NCI-H748 treated with DMSO at 0.1 percent for 48 hours (cell line): ENCODE data around the gene LINGO3.
"Not testable (repeated sequence)": the region's sequence is repeated elsewhere in the genome, so short reads cannot be mapped to it uniquely, and the experiment has no call there.

Experiments
- DNase-seq: peaks from one replicate; lab custom pipeline; 2025; lab: John Stamatoyannopoulos, UW

LINGO3 gene

DNA sequence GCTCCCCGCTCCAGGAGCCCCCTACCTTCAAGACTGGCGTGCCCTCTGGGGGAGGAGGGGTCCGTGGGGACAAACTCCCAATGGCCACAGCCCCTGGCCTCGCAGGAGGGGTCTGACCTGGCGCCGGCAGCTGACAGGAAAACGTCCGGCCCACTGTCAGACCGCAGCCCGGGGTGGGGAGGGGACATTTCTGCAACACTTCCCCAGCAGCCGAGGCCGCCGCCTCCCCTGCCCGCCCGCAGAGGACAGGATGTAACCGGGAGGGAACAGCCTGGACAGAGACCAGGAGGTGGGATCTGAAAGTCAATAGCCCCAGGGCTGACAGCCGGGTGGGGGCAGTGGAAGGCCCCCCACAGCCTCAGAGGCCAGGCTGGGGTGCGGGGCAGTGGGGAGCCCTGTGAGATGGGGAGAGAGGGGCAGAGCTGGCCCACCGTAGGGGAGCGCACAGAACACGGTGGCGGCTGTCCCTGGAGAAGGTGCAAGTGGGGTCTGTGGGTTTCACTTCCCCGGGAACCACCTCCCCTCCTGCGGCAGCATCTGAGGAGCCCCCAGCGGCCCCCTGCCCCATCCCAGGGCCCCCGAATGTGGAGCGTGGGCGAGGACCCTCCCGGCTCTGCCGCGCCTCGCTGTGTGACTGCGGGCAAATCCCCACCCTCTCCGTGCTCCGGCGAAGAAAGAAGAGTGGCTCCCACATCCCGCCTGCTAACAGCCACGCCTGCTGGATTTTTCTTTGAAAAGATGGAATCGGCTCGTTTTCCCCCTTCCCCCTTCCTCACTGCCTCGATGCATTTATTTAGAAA is 25.7 kb downstream of the LINGO3 start, which contains the start of gene PEAK3:
PEAK3 (minus strand) TSS at position 114 of the 800 bp plus-strand sequence. CDS start 1,244 bp downstream, outside the sequence.
- DNase-seq, result no peak

DNA sequence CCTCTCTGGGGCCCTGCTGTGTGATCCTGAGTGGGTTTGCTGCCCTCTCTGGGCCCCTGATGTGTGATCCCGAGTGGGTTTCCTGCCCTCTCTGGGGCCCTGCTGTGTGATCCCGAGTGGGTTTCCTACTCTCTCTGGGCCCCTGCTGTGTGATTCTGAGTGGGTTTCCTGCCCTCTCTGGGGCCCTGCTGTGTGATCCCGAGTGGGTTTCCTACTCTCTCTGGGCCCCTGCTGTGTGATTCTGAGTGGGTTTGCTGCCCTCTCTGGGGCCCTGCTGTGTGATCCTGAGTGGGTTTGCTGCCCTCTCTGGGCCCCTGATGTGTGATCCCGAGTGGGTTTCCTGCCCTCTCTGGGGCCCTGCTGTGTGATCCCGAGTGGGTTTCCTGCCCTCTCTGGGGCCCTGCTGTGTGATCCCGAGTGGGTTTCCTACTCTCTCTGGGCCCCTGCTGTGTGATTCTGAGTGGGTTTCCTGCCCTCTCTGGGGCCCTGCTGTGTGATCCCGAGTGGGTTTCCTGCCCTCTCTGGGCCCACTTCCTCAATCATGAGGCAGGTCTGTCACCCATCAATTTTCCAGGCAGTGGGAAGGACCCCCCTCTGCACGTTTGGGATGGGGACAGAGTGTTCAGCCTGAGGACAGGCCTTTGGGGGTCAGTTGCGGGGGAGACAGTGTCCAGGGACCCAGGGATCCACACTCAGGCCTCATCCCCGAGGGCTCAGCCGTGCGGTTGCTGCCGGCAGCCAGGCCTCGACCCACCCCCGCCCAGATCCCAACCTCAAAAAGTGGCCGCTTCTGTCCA is 26.5 kb downstream of the LINGO3 start:
- DNase-seq, result not testable (repeated sequence)

DNA sequence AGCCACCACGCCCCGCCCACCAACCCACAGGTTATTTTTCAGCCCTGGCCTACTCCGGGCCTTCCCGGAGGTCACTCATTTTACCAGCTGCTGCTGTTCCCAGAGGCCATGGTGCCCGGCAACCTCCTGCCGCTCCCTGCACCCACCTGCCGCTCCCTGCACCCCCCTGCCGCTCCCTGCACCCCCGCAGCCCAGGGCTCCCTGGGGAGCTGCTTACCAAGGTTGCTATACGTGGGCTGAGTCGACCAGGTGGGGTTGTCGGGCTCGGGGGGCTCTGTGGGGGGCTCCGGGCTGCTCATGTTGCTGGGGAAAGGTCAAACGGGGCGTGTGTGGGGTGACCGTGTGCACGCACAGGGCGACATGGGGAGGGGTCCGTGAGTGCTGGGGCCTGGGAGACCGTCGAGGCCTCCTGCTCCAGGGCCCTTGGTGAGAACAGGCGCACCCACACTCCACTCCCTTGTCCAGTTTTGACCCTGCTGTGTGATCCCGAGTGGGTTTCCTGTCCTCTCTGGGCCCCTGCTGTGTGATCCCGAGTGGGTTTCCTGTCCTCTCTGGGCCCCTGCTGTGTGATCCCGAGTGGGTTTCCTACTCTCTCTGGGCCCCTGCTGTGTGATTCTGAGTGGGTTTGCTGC is 27.2 kb downstream of the LINGO3 start:
- no peak for DNase-seq

DNA sequence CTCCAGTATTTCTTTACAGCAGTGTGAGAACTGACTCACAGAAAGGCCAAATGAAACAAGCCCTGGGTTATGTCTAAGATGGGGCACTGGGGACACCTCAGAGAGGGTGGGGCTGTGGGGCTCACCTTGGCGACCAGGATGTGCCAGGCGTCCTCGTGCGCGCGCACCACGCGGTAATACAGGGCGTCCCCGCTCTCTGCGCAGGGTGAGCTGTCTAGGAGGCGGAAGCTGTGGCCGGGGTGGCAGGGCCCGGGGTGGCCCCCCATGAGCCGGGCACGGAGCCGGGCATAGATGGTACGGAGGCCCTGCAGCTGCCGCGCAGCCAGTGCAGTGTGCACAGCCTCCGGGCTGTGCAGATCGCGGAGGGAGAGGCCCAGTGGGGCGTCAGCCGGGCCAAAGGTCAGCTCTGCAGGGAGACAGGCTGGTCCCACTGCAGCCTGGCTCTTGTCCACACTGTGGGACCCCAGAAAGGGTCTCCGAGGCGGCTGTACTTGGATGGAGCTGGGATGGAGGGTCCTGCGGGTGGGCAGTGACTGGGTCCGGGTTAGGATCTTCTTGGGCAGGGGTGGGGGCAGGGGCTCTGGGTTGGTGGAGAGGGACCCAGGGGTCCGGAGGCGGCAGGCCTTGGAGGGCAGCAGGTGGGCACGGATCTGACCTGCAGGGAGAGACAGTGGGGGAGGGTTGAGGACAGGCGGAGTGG is 29.3 kb downstream of the LINGO3 start:
- no peak for DNase-seq

DNA sequence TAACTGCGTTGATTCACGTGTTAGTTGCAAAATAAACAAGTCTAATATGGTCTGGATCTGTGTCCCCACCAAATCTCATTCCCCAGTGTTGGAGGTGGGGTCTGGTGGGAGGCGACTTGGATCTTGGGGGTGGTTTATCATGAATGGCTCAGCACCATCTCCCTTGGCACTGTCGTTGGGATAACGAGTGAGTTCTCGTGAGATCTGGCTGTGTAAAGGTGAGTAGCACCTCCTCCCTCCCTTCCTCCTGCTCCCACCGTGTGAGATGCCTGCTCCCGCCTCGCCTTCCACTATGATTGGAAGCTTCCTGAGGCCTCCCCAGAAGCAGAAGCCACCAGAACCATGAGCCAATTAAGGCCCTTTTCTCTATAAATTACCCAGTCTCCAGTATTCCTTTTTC is 30.8 kb downstream of the LINGO3 start:
- DNase-seq, result no peak

DNA sequence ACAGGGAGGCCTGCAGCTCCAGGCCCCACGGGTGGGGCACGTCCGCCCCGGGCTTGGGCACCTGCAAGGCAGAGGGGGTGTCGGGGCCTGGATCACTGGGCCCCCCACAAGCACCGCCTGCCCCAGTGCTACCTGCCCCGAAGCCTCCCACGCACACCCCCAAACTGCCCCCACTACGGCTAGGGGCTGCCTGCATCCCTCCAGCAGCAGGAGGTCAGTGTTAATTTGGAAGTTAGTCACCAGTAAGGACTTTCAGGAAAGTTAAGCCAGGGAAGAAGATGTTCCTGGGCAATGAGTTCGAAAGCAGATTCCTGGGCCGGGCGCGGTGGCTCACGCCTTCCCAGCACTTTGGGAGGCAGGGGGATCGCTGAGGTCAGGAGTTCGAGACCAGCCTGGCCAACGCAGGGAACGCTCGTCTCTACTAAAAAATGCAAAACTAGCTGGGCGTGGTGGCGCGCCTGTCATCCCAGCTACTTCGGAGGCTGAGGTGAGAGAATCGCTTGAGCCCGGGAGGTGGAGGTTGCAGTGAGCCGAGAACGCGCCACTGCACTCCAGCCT is 31.4 kb downstream of the LINGO3 start:
- DNase-seq, result no peak

DNA sequence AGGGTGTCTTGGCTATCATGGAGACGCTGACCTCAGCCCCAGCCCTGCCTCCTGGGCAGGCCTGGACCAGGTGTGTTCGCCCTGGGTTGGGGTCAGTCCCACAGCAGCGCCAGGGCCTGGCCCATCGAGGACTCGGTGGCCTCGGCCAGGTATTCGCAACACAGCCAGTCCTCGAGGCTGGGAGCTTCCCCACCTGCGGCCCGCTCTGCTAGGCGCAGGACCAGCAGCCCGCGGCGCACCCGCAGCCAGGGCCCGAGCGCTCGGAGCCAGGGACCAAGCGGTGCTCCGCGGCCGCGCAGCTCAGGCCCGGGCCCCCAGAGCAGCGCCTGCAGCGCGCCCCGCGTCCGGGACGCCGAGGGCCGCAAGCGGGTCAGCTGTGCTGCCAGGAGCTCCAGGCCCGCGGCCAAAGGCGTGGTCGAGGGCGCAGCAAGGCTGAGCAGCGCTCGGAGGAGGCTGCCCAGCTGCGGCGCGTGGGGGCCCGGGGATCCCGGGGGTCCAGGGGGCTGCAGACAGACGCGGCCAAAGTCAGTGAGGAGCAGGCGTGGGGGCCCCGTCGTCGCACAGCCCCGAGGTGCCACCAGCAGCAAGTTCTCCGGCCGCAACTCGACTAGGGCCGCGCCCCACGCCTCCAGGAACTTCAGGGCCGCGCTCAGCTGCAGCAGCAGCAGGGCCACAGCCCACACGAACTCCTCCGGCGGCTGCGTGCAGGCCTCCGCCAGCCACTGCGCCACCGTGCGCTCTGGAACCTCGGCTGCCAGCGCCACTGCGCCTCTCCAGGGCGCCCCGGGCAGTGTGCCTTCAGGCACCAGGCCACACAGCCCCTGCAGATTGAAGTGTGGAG is 32.1 kb downstream of the LINGO3 start:
- DNase-seq, result no peak

DNA sequence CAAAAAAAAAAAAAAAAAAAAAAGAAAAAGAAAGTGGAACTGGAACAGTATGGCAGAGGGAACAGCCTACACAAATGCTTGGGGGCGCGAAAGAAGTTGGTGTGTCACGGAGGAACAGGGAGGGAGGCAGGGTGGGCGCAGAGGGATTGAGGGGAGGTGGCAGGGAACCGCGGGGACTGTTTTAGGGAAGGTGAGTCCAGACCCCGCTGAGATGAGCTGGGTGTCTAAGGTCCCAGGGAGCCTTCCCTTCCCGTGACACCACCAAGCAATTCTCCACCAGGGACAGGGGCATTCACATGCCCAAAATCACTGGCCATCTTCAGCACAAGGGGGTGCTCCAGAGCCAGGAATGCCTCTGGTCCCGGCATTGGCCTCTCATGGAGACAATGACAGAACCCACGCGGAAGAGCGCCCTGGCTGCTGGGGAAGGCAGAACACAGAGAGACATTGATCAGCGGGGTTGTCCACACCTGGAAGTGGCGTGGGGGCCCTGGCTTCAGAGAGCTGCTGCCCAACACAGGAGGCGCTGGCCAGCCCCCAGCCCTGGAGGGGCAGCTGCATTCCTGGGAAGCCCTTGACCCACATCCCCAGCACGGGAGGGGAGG is 32.9 kb downstream of the LINGO3 start:
- no peak for DNase-seq

DNA sequence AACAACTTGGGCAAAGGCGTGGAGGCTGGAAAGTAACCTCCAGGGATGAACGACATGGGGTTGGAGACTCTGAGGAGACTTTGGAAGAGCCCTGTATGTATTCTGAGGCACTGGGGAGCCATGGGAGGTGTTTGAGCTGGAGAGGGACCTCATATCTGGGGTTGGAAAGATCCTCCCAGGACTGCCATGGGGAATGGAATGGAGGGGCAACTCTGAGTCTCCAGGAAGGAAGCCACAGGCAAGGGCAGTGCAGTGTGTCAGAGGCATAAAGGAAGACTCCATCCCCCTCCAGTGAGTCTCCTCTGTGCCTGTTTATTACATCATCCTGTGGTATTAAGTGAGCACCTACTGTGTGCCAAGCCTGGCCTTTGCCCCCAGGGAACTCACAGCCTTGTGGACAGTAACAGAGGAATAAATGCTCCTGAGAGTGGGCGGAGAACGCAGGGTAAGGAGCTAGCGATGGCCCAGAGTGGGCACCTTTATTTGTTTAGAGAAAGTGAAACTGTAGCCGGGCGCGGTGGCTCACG is 33.7 kb downstream of the LINGO3 start:
- no peak for DNase-seq

DNA sequence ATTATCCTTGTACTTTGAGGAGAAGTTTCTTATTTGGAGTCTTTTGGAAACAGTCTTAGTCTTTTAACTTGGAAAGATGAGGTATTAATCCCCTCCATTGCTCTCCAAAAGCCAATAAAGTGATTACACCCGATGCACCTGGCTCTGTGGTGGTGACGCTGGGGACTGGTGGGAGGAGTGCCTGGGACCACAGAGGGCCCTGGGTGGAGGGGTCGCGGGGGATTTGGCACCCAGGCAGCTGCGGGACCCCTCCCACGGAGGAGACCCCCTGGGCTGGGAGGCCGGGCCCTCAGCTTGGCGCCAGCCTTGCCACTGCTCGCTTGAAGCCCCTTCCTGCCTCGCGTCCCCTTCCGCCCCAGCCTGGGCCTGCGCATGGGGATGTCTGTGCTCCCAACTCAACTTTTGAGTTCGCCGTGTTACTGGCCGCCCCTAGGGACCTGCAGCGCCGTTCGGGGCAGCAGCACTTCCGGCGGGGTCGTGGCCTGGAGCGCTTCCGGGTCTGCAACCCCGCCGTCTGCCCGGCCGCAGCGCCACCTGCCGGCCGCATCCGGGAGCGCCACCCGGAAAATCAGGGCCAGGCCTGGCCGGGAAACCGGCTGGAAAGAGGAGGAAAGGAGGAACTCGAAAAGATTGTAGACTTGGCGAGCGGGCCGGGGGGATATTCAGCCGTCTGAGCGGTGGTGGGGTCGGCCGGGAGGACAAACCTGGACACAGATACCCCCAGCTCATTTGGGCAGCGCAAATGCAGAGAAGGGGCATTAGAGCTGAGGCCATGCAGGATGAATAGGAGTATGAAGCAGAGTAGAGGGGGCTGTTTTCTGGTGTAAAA is 34.4 kb downstream of the LINGO3 start:
- no peak for DNase-seq

DNA sequence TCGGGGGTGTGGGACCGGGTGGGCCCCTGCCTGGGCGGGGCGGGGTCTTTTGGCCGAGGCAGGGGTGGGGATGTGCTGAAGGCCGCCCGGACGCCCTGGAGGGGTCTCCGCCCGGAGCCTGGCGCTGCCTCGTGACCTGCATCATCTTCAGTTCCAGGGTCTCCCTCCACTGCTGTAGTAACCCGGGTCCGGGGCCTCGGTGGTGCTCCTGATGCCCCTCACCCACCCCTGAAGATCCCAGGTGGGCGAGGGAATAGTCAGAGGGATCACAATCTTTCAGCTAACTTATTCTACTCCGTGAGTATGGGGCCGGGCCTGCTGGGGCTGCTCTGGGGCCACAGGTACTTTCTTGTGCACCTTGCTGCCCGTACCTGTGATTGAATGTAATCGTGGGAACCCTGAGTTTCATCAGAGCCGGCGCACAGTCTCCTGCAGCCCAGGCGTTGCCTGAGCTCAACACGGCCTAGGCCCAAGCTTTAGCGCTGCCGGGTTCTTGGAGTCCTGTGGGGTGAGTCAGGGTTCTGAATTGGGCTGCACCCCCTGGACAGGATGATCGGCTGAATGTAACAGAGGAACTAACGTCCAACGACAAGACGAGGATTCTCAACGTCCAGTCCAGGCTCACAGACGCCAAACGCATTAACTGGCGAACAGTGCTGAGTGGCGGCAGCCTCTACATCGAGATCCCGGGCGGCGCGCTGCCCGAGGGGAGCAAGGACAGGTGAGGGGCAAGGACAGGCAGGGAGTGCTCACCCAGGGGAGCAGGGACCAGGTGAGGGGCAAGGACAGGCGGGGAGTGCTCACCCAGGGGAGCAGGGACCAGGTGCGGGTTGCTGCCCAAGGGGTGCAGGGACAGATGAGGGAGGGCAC is 36.5 kb downstream of the LINGO3 start:
- no peak for DNase-seq

DNA sequence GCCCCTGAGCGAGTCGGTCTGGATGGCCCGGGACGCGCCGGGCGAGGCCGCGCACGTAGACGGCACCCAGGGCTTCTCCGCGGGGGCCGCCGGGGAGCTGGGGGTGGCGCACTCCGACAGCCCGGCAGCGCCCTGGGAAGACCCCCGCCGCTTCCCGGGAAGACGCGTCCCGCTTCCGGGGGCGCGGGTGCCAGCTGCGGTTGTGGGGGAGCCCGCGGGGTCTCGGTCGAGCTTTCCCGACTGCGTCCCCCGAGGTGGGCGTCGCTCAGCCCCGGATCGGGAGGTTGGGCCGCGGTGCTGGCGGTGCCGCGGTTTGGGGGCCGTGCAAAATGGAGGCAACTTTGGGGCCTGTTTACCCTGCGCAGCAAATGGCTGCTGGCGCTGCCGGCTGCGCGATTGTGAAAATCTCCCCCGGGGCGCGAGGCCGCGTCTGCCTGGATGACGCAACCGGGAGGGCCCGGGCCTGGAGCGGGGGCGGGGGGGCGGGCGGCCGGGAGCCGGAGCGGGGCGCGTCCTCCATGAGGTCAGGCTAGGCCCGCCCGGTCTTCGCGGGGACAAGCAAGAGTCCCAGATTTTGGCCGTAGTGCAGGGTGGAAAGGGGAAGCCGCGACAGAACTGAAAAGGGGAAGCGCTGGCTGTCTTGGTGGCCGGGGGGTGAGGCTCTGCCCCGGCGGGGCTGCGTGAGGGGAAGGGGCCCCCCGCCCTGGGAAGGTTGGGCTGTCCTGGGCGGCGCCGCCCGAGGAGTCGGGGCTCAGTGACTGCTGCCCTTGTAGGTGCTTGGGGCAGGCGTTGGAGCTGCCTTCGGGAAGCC is 37.3 kb downstream of the LINGO3 start:
- DNase-seq, result no peak

DNA sequence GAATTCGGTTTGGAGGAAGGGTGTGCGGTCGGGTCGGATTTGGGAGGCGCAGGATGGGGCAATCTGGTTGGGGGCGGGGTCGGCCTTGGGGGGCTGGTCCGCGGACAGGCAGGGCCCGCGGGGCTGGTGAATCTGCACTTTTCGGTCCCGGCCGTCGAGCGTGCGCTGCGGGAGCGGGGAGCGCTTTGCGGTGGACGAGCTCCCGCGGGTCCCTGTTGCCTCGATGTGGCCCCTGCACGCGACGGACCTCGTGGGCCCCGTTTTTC is 37.9 kb downstream of the LINGO3 start:
- no peak for DNase-seq

DNA sequence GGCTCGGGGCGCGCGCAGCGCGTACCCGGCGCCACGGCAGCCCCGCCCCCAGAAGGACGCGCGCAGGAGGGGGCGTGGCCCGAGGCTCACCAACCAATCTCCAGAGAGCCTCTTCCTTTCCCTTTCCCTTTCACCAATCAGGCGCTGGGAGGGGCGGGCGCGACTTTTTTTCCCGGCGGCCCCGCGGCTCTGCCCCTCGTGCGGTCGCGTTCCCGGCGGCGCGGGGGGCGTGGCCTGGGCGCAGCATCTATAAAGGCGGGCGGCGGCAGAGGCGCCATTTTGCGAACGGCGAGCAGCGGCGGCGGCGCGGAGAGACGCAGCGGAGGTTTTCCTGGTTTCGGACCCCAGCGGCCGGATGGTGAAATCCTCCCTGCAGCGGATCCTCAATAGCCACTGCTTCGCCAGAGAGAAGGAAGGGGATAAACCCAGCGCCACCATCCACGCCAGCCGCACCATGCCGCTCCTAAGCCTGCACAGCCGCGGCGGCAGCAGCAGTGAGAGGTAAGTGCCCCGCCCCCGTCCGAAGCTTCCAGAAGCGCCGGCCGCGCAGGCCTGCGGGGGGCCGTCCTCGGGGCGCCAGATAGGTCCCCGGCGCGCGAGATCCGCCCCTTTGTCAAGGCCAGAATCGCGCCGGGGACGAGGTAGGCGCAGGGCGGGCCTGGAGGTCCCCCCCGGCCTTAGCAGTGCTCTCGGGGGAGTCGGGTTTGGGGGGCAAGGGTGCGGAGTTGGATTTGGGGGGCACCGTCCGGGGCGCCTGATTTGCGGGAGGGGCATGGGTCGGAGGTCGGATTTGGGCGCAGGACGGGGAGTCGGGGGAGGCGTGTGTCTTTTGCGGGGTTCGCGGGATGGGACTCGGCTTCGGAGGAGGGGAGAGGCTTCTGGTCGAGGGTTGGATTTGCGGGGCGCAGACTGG is 38.5 kb downstream of the LINGO3 start:
- DNase-seq, result peak; percentile 71

DNA sequence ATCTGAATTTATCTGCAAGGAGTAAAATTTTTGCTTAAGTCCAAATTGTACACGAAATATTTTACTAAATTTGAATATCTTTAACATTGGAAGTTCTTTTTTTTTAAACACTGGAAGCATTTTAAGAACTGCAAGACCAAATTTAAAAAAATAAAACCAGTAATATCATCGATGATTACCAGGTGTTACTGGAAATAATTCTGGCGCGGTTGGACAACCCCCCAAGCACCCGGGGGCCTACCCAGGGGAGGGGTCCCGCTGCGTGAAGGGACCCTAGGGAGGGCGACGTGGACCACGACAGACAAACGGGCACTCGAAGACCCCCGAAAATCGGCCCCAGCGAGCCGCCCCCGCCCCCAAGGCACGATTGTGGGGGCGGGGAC is 39.1 kb downstream of the LINGO3 start:
- DNase-seq, result no peak

DNA sequence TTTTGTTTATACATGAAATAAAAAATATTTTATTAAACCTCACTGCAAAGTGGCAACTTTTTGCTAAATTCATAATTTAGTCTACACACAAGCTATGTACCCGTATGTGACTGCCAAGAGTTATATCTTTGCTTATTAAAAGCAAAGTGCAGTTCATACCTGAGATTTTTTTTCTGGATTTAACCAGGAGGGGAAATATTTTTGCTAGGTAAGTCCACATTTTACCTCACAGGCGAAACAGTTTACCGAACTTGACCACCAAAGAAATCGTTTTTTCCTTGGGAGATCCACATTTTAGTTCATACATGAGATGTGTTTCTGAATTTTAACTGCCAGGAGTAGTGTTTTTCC is 39.5 kb downstream of the LINGO3 start:
- DNase-seq, result no peak
